NCI-H1105 (cell line): ENCODE measurements around the gene JAKMIP1.

Source experiments
- DNase-seq: peaks from one replicate; lab custom pipeline; 2025; lab: John Stamatoyannopoulos, UW

Gene JAKMIP1

GRCh38 chr4:6180841-6181631 is 19.3 kb downstream of the JAKMIP1 start:
- DNase-seq: no peak

- no peak for DNase-seq
Measured at GRCh38 chr4:6179362-6179761, 21.0 kb downstream of the JAKMIP1 start.

- DNase-seq: no peak
Measured at GRCh38 chr4:6178757-6179156, 21.6 kb downstream of the JAKMIP1 start.

- DNase-seq: no peak
Measured at GRCh38 chr4:6177587-6178197, 22.7 kb downstream of the JAKMIP1 start.

GRCh38 chr4:6175426-6175825 is 24.9 kb downstream of the JAKMIP1 start:
- no peak for DNase-seq

GRCh38 chr4:6172927-6173200 is 27.5 kb downstream of the JAKMIP1 start:
- DNase-seq: no peak

GRCh38 chr4:6172093-6172926 is 28.0 kb downstream of the JAKMIP1 start:
- DNase-seq: no peak

- no peak for DNase-seq
Measured at GRCh38 chr4:6169239-6169638, 31.1 kb downstream of the JAKMIP1 start.

- DNase-seq: no peak
Measured at GRCh38 chr4:6165766-6166165, 34.6 kb downstream of the JAKMIP1 start.

- DNase-seq: no peak
Measured at GRCh38 chr4:6162885-6163284, 37.5 kb downstream of the JAKMIP1 start.

GRCh38 chr4:6161921-6162464 is 38.4 kb downstream of the JAKMIP1 start:
- DNase-seq: no peak

GRCh38 chr4:6160536-6160935 is 39.8 kb downstream of the JAKMIP1 start:
- no peak for DNase-seq

- DNase-seq: no peak
Measured at GRCh38 chr4:6157926-6158325, 42.4 kb downstream of the JAKMIP1 start.

GRCh38 chr4:6155996-6156750 is 44.2 kb downstream of the JAKMIP1 start:
- no peak for DNase-seq

- DNase-seq: no peak
Measured at GRCh38 chr4:6154875-6155274, 45.5 kb downstream of the JAKMIP1 start.

GRCh38 chr4:6153874-6154273 is 46.5 kb downstream of the JAKMIP1 start:
- no peak for DNase-seq

- no peak for DNase-seq
Measured at GRCh38 chr4:6152869-6153705, 47.3 kb downstream of the JAKMIP1 start.

GRCh38 chr4:6150046-6150735 is 50.2 kb downstream of the JAKMIP1 start:
- no peak for DNase-seq

GRCh38 chr4:6148506-6149205 is 51.7 kb downstream of the JAKMIP1 start:
- no peak for DNase-seq

- DNase-seq: no peak
Measured at GRCh38 chr4:6147441-6147840, 52.9 kb downstream of the JAKMIP1 start.
